Activated CD4-positive, alpha-beta T cell treated with anti-CD3 and anti-CD28 coated beads for 36 hours (primary cell): ENCODE data around the gene KBTBD8. TPM values are rescaled to one million over a fixed set of nuclear protein-coding genes. Genes with fewer than 3 reads are reported as not detected.
A peak's percentile ranks its signal among the peaks of the same experiment; 100 is the strongest.

Experiments used
- ATAC-seq: fragments of 200-7000 bp; cut with Tn5 transposase; one replicate; pipeline ENCODE4 v1.10.0; 2021; ENCODE audit warnings: mild to moderate bottlenecking, moderate library complexity
- CTCF ChIA-PET: fragments of 350-600 bp; sonication (Branson Sonifier 250); formaldehyde crosslinking; loops from one replicate; lab custom pipeline; 2021; ENCODE audit warnings: antibody characterized with exemption; lab: Charles Lee
- POLR2A ChIA-PET: fragments of 350-600 bp; sonication (Branson Sonifier 250); formaldehyde crosslinking; loops from one replicate; lab custom pipeline; 2021; ENCODE audit warnings: antibody characterized with exemption, inconsistent platforms; lab: Charles Lee
- DNase-seq: peaks from one replicate; pipeline ENCODE4 v3.0.0-alpha.2; 2020
- H3K27ac Mint-ChIP-seq: one replicate; pipeline ENCODE4 v1.8.0; 2021; ENCODE audit warnings: mixed read lengths
- H3K27me3 Mint-ChIP-seq: one replicate; pipeline ENCODE4 v1.8.0; 2021; ENCODE audit warnings: mixed read lengths
- H3K36me3 Mint-ChIP-seq: one replicate; pipeline ENCODE4 v1.8.0; 2021; ENCODE audit warnings: low read depth, mixed read lengths
- H3K4me1 Mint-ChIP-seq: one replicate; pipeline ENCODE4 v1.8.0; 2021; ENCODE audit warnings: mixed read lengths
- H3K4me3 Mint-ChIP-seq: one replicate; pipeline ENCODE4 v1.8.0; 2021; ENCODE audit warnings: mild to moderate bottlenecking, moderate library complexity, mixed read lengths
- H3K9me3 Mint-ChIP-seq: one replicate; pipeline ENCODE4 v1.8.0; 2021; ENCODE audit warnings: low read depth, mixed read lengths
- intact Hi-C, 2 experiments: fragments of 100-400 bp; cut with DNase I in 1 of 2; cut with micrococcal nuclease in 1 of 2; formaldehyde crosslinking; loops; one replicate each; pipeline versions ENCODE4 v1.14.2 to v1.15.1; 2022 to 2024; cut with DNase I, micrococcal nuclease
- total RNA-seq, 2 experiments: library from RNA; stranded (reverse); gene quantifications; one replicate each; pipeline ENCODE4 v1.2.3, GENCODE V29; 2021

KBTBD8 gene
- total RNA-seq, 2 experiments from 2014 or later: 8.3 to 9.2 TPM

DNA sequence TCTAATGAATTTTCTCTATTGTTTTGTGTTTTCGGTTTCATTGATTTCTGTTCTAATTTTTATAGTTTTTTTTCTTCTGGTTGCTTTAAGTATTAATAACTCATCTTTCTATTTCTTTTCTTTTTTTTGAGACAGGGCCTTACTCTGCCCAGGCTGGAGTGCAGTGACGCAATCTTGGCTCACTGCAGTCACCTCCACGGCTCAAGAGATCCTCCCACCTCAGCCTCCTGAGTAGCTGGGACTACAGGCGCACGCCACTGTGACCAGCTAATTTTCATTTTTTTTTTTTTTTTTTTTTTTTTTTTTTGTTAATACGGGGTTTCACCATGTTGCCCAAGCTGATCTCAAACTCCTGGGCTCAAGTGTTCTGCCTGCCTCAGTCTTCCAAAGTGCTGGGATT is 14.5 kb downstream of the KBTBD8 start:
- intact Hi-C loops: no loop called here
- ATAC-seq (no peak), DNase-seq (no peak)
- H3K27ac Mint-ChIP-seq: no peak overlapping the region
- POLR2A ChIA-PET: no interaction called here
- CTCF ChIA-PET: interaction anchor here (0.6 kb wide), 1 partner anchor 69 kb away, joined by 3 read pairs; no protein-coding TSS in a partner anchor
- peaks cover 16% of the 10 kb centered on the region for H3K4me1 Mint-ChIP-seq
- H3K9me3 Mint-ChIP-seq: no peaks in the 10 kb centered on the region
- peaks cover 32% of the 10 kb centered on the region for H3K36me3 Mint-ChIP-seq
- H3K27me3 Mint-ChIP-seq: no peaks in the 10 kb centered on the region
- no peak overlapping the region for H3K4me3 Mint-ChIP-seq

DNA sequence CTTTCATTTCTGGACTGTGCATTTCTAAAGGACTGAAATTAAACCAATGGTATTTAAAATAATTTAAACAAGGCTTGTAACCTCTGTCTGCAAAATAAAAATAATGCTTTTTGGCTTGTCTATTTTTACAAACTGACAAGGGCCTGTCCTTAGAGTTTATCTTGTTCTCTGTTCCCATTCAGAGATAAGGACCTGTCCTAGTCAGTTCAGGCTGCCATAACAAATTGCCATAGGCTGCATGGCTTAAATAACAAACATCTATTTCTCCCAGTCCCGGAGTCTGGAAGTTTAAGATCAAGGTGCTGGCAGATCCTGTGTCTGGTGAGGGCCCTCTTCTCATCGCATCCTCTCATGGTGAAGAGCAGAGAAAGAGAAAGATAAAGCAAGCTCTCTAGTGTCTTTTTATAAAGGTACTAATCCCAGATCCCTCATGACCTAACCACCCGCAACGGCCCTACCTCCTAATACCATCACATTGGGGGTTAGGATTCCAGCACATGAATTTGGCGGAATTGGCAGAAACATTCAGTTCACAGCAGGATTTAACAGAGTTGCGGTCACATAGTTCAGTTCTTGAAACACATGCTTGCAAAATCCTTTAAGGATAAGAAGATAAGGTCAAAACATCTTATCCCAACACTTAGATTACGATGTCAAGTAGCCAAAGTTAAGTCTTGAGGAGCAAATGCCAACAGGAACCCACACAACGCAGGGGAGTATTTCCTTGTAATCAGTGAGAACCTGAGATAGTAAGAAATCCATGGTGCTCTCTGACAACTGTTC is 17.8 kb downstream of the KBTBD8 start:
- Mint-ChIP-seq H3K4me3 (no peak overlapping the region), H3K4me1 (peaks cover 26% of the 10 kb centered on the region), H3K27ac (no peak overlapping the region), H3K27me3 (no peaks in the 10 kb centered on the region), H3K36me3 (peaks cover 13% of the 10 kb centered on the region), H3K9me3 (no peaks in the 10 kb centered on the region)
- CTCF ChIA-PET: interaction anchor here (0.6 kb wide), 1 partner anchor 44 kb away, joined by 3 read pairs; no protein-coding TSS in a partner anchor
- DNase-seq: no peak
- POLR2A ChIA-PET: no interaction called here
- intact Hi-C loops: no loop called here
- no peak for ATAC-seq

DNA sequence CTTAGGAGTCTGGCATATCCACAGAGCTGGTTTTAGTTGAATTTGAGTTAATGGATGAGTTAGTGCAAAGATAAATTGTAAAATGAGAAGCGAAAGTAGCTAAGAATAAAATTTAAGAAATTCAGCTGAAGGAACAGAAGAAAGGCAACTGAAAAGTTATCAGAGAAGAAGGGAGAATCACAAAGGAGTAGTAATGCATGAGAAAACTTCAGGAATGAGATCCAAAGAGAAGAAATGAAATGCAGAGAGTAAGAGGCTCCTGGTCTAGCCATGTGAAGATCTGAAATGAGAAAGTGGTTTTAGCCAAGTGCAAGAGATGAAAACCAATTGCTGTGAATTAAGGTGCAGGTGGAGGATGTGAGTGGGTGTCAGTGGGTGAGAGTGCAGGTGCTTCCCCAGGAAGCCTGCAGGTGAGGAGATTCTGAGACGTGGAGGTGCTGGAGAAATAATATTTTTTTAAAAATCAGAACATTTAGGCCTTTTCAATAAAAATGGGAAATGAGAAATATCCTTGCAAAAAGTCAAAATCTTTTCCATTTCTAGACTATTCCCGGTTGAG is 18.5 kb downstream of the KBTBD8 start:
- Mint-ChIP-seq H3K27ac (no peak overlapping the region), H3K36me3 (peaks cover 8% of the 10 kb centered on the region), H3K4me3 (no peak overlapping the region), H3K9me3 (no peaks in the 10 kb centered on the region), H3K27me3 (no peaks in the 10 kb centered on the region), H3K4me1 (peaks cover 26% of the 10 kb centered on the region)
- POLR2A ChIA-PET: no interaction called here
- no peak for ATAC-seq
- CTCF ChIA-PET: interaction anchor here (0.6 kb wide), 1 partner anchor 45 kb away, joined by 3 read pairs; no protein-coding TSS in a partner anchor
- intact Hi-C loops: no loop called here
- no peak for DNase-seq

DNA sequence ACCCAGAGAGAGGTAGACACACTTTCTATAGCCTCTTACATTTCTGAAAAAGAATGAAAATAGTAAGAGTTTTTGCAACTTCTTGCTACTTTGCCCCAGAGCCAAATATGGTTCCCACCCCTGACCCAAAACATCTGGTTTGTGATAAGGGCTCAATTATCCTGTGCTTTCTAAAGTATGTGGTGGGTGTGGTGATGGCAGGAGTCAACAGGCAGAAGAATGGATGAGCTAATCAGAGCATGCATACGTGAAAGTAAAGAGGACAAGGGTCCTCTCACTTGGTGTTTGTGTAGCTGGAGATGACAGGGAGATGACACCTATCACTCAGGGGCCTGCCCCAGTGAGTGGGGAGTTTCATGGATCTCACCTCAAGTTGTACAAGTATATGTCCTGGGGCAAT is 19.1 kb downstream of the KBTBD8 start:
- Mint-ChIP-seq H3K4me1 (peaks cover 26% of the 10 kb centered on the region), H3K27ac (no peak overlapping the region), H3K36me3 (peaks cover 2% of the 10 kb centered on the region), H3K4me3 (no peak overlapping the region), H3K9me3 (no peaks in the 10 kb centered on the region), H3K27me3 (no peaks in the 10 kb centered on the region)
- POLR2A ChIA-PET: no interaction called here
- CTCF ChIA-PET: no interaction called here
- ATAC-seq (peak; percentile 65), DNase-seq (peak; percentile 19)
- intact Hi-C loops: no loop called here

DNA sequence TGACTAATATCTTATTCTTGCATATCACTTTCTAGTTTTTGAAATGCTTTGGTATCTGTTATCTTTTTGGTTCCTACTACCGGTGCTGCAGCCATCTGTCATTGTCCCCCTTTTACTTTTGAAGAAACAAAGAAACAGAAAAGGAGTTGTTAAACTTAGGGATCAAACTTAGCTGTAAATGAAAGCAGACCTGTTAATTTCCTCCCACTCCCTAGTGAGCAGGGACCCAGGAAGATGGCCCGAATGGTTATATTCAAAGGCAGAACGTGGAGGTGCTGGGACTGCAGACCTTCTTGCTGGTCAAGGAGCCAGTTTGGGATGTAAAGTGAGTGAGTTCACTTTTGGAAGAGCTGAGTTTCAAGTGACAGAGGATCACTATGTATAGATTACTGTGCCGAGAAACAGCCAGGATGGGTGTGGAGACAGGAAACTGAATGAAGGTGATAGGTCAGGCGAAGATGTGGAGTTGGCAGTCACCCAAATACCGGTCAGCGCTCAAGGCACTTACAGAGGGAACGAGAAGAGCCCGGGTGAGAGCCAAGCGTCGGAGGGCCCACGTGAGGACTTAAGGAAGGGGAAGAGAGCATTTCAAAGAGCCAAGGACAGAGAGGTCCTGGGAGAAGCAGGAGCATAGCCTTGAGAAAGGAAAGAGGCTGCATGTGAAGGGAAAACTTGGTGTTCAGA is 20.1 kb downstream of the KBTBD8 start:
- H3K36me3 Mint-ChIP-seq: no peaks in the 10 kb centered on the region
- H3K27me3 Mint-ChIP-seq: no peaks in the 10 kb centered on the region
- H3K4me3 Mint-ChIP-seq: no peak overlapping the region
- ChIA-PET POLR2A (no interaction called here), CTCF (no interaction called here)
- H3K27ac Mint-ChIP-seq: no peak overlapping the region
- H3K9me3 Mint-ChIP-seq: no peaks in the 10 kb centered on the region
- peak; percentile 19 for DNase-seq
- peaks cover 26% of the 10 kb centered on the region for H3K4me1 Mint-ChIP-seq
- no peak for ATAC-seq
- intact Hi-C loops: no loop called here

DNA sequence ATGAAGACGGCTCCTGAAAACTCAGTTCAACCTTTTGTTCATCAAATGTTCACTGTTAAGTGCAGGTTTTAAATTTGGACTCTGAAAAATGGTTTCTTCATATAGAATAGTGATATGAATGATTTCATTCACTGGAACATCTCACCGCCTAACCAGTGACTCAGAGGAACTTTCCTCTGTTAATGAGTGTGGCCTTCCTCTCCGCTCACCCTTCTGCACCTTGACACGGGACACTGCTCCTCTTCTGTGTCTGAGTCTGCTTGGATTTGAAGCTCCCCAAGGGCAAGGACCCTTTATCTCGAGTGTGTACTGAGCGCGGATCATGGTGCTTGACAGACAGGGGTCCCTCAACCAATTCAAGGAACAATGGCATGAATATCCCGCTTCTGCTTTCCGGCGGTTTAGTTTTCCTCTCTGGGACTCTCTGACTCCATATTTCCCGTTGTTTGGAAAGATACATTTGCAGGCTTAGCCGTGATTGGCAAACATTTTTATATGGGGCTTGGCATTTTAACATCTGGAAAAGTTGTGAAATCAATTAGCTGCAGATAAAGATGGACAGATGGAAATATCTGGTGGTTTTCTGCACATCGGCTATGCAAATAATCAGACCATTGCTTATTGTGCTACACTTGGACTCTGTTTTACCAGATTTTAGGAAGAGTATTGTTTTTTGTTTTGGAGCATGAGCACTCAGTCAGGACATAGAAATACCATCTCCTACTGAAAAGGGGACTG is 20.9 kb downstream of the KBTBD8 start:
- intact Hi-C loops: no loop called here
- no peaks in the 10 kb centered on the region for H3K36me3 Mint-ChIP-seq
- H3K4me3 Mint-ChIP-seq: no peak overlapping the region
- H3K27me3 Mint-ChIP-seq: no peaks in the 10 kb centered on the region
- CTCF ChIA-PET: no interaction called here
- peaks cover 26% of the 10 kb centered on the region for H3K4me1 Mint-ChIP-seq
- ATAC-seq: peak; percentile 57
- DNase-seq: no peak
- H3K9me3 Mint-ChIP-seq: no peaks in the 10 kb centered on the region
- POLR2A ChIA-PET: no interaction called here
- H3K27ac Mint-ChIP-seq: no peak overlapping the region

DNA sequence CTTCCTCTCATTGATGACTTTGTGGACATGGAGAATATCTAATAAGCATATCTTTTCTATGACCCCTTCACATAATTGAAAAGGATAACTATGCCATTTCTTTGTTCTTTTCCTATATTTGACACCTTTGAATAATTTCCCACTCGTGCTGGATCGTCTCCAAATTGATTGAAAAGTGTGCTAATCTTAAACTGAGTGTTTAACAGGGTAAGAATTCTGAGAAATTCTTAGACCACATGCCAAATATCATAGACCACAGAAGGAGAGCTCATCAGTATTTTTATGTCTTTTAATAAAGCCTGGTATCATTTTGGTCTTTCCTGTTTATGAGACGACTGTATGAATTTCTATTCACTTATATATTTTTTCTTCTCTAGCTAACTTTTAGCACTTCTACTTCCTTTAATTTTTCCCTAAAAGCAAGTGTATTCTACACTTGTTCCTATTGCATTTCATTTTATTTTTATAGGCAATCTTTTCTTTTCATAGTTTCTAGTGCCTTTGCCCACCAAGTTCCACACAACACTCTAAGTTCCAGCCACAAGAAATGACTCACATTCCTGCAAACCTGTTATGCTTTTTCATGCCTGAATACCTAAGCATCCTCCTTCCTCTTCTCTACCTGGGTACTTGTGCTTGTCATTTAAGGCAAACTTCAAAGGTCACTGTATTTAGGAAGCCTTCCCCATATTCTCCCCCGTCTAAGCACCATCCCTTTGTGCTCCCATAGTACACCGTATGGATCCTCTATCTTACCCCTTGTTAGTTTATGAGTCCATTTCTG is 30.1 kb downstream of the KBTBD8 start:
- CTCF ChIA-PET: no interaction called here
- POLR2A ChIA-PET: no interaction called here
- no peaks in the 10 kb centered on the region for H3K27me3 Mint-ChIP-seq
- H3K27ac Mint-ChIP-seq: no peak overlapping the region
- H3K4me1 Mint-ChIP-seq: peaks cover 3% of the 10 kb centered on the region
- no peaks in the 10 kb centered on the region for H3K36me3 Mint-ChIP-seq
- H3K4me3 Mint-ChIP-seq: no peak overlapping the region
- H3K9me3 Mint-ChIP-seq: no peaks in the 10 kb centered on the region
- no peak for ATAC-seq
- no peak for DNase-seq
- intact Hi-C loops: no loop called here

DNA sequence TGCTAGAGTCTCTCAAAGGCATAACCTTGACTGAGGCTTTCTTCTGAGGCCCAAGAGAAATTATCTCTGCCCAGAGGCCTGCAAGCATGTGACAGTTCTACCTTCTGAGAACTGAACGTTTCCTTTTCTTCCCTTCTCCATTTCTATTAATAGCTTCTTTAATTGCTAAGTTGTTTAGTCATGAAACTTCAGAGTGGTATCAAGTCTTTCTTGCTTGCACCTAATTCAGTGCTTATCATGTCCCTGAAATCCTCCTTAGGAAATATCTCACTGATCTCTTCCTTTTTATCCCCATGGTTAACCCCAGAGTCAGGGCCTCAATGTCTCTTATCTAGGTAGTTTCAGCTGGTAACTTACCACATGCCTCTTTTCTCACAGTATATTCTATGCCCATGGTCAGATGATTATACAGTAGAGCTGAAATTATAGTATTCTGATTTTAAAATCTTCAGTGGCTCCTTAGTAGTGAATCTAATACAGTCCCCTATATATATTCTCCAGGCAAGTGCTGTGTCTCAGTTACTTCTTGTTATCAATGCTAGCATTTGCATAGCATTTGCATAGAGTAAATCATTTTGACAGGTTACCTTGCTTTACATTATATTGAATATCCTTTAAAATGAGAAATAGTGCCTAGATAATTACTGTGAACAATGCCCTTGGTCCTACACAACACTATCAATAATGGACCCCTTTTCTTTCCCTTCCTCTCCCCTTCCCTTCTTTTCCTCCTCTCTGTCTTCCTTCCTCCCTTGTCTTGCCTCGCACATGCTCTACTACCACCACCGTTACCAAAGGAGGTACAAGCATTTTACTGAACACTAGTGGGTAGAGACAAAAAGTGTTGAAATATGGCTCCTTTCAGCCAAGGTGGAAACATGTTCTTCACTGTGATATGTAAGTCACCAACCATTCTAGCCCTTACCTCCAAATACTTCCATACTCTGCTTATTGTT is 33.0 kb downstream of the KBTBD8 start:
- intact Hi-C loops: loop anchor here in 1 of 2 experiments (5.0 kb wide), 1 partner anchor 59 kb away; no protein-coding TSS in a partner anchor
- H3K9me3 Mint-ChIP-seq: no peaks in the 10 kb centered on the region
- no peaks in the 10 kb centered on the region for H3K36me3 Mint-ChIP-seq
- no peaks in the 10 kb centered on the region for H3K27me3 Mint-ChIP-seq
- H3K4me3 Mint-ChIP-seq: no peak overlapping the region
- peaks cover 3% of the 10 kb centered on the region for H3K4me1 Mint-ChIP-seq
- ChIA-PET CTCF (interaction anchor here (1.0 kb wide), 1 partner anchor 93 kb away, joined by 5 read pairs; no protein-coding TSS in a partner anchor), POLR2A (no interaction called here)
- DNase-seq: no peak
- no peak overlapping the region for H3K27ac Mint-ChIP-seq
- no peak for ATAC-seq

DNA sequence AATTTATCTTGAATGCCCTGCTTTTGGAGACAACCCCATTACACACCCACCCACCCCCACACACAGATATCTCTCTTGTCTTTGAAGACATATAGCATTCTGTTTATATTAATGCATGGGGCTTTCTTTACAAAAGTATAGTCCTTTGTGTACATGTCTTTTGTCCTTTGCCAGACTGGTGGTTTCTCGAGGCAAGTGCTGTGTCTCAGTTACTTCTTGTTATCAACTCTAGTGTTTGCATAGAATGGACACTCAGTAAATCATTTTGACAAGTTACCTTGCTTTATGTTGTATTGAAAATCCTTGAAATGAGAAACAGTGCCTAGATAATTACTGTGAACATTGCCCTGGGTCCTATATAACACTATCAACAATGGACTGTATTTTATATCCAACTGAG is 33.9 kb downstream of the KBTBD8 start:
- intact Hi-C loops: loop anchor here in 1 of 2 experiments (5.0 kb wide), 1 partner anchor 60 kb away; no protein-coding TSS in a partner anchor
- ATAC-seq (no peak), DNase-seq (no peak)
- Mint-ChIP-seq H3K27ac (no peak overlapping the region), H3K4me3 (no peak overlapping the region), H3K36me3 (no peaks in the 10 kb centered on the region), H3K27me3 (no peaks in the 10 kb centered on the region), H3K9me3 (no peaks in the 10 kb centered on the region), H3K4me1 (peaks cover 3% of the 10 kb centered on the region)
- ChIA-PET CTCF (no interaction called here), POLR2A (no interaction called here)

DNA sequence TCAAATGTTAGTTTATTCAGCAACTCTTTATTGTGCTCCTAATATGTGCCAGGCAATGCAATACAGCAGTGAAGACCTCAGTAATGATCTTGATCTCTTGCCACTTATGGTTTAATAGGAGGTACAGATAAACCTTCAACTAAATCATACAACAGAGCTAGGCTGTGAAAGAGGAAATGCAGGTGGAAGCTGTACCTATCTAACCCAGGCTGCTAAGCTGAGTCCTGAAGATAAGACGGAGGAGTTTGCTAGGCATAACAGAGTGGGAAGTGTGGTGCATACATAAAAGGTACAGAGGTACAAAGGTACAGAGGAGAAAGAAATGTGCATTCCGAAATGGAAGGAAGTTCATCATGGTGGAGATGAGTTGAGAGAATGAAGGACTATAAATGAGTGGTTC is 35.0 kb downstream of the KBTBD8 start:
- Mint-ChIP-seq H3K4me3 (no peak overlapping the region), H3K4me1 (peaks cover 3% of the 10 kb centered on the region), H3K9me3 (no peaks in the 10 kb centered on the region), H3K27me3 (no peaks in the 10 kb centered on the region), H3K27ac (no peak overlapping the region), H3K36me3 (no peaks in the 10 kb centered on the region)
- ChIA-PET POLR2A (interaction anchor here (0.7 kb wide), 1 partner anchor 159 kb away, joined by 4 read pairs; no protein-coding TSS in a partner anchor), CTCF (interaction anchor here (0.8 kb wide), 1 partner anchor 61 kb away, joined by 7 read pairs; no protein-coding TSS in a partner anchor)
- ATAC-seq (no peak), DNase-seq (no peak)
- intact Hi-C loops: loop anchor here in 1 of 2 experiments (5.0 kb wide), 1 partner anchor 61 kb away; no protein-coding TSS in a partner anchor
